Measurements from ENCODE around the gene PEX1. TPM values are rescaled to one million over a fixed set of nuclear protein-coding genes. Genes with fewer than 3 reads are reported as not detected.
"Not testable (repeated sequence)": the region's sequence is repeated elsewhere in the genome, so short reads cannot be mapped to it uniquely, and the experiment has no call there.

PEX1 gene
- total and polyA plus RNA-seq, 2 of the 13 experiments (the other 11 are each of a cell fraction or from before 2014, with no cell fraction given), result 16.6 to 22.4 TPM

GRCh38 chr7:92546856-92547497 lies 18.7 kb upstream of the PEX1 start:
- ATAC-seq, result peak; percentile 54
- CTCF ChIA-PET (ENCODE audit: low intra/inter-chr PET ratio, low total read pairs), result no interaction called here
- 74% methylated on average over 7 of the region's 17 CpGs for WGBS (ENCODE audit: low lambda C conversion rate)

DNA sequence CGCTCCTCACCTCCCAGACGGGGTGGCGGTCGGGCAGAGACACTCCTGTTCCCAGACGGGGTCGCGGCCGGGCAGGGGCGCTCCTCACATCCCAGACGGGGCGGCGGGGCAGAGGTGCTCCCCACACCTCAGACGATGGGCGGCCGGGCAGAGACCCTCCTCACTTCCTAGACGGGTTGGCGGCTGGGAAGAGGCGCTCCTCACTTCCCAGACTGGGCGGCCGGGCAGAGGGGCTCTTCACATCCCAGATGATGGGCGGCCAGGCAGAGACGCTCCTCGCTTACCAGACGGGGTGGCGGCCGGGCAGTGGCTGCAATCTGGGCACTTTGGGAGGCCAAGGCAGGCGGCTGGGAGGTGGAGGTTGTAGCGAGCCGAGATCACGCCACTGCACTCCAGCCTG lies 16.8 kb upstream of the PEX1 start:
- BruUV-seq (replicated peaks); H2AFZ ChIP-seq (ENCODE audit: low read length); H3K9ac ChIP-seq (ENCODE audit: insufficient read depth, low read depth, low read length); H4K20me1 ChIP-seq (ENCODE audit: insufficient read depth, low read length); CTCF ChIA-PET (ENCODE audit: low intra/inter-chr PET ratio, low total read pairs); FAIRE-seq; intact Hi-C loops (cut with micrococcal nuclease; ENCODE audit: unreplicated experiment); H3K79me2 ChIP-seq (ENCODE audit: insufficient read depth, low read length); H3K9me3 ChIP-seq (ENCODE audit: low read length); H3K4me3 ChIP-seq (replicated peaks in 1 of 3; ENCODE audit: insufficient read depth in 1 of 3, low read depth in 2 of 3, low read length in 3 of 3); in situ Hi-C loops (cut with HindIII; ENCODE audit: extremely low pct_ligation_motif_present, low pct_unique_long_range_greater_than_20kb); DNase-seq (ENCODE audit: low spot score); H3K4me1 ChIP-seq (ENCODE audit: insufficient read depth, low read length); H3K4me2 ChIP-seq (ENCODE audit: low read depth, low read length); POLR2A ChIA-PET; ATAC-seq; H3K27ac ChIP-seq (ENCODE audit: extremely low read length, insufficient read depth, low read length); H3K36me3 ChIP-seq (replicated peaks in 1 of 2; ENCODE audit: control insufficient read depth in 1 of 2, insufficient read depth in 2 of 2, low read length in 2 of 2); H3K27me3 ChIP-seq (ENCODE audit: control insufficient read depth in 1 of 2, insufficient read depth in 2 of 2, low read length in 2 of 2): not testable (repeated sequence)
- WGBS (ENCODE audit: low lambda C conversion rate), result 92% methylated on average over 12 of the region's 30 CpGs

More at GRCh38 chr7:92546856-92547497, 18.7 kb upstream of the PEX1 start:
- FAIRE-seq (no peak), DNase-seq (ENCODE audit: low spot score) (no peak)
- POLR2A ChIA-PET, result no interaction called here
- BruUV-seq (replicated peaks), result no TSS peak
- no peak overlapping the region for H3K4me3 ChIP-seq (replicated peaks in 1 of 3; ENCODE audit: insufficient read depth in 1 of 3, low read depth in 2 of 3, low read length in 3 of 3)
- no peaks in the 10 kb centered on the region for H3K4me1 ChIP-seq (ENCODE audit: insufficient read depth, low read length)
- TF ChIP-seq ZBTB8A (CRISPR knock-in tag; IDR thresholded peaks at IDR 0.05; ENCODE audit: borderline replicate concordance, low read depth) (no peak), RXRB (CRISPR knock-in tag; IDR thresholded peaks at IDR 0.05; ENCODE audit: borderline replicate concordance) (no peak), POLR2AphosphoS2 (IDR thresholded peaks at IDR 0.05; ENCODE audit: low read depth, low read length) (no peak), SCMH1 (CRISPR knock-in tag; IDR thresholded peaks at IDR 0.05; ENCODE audit: borderline replicate concordance) (no peak)
- in situ Hi-C loops (cut with HindIII; ENCODE audit: extremely low pct_ligation_motif_present, low pct_unique_long_range_greater_than_20kb), result no loop called here
- H3K9me3 ChIP-seq (ENCODE audit: low read length), result no peaks in the 10 kb centered on the region
- H3K27me3 ChIP-seq (ENCODE audit: control insufficient read depth in 1 of 2, insufficient read depth in 2 of 2, low read length in 2 of 2), result no peaks in the 10 kb centered on the region
- no peaks in the 10 kb centered on the region for H3K79me2 ChIP-seq (ENCODE audit: insufficient read depth, low read length)
- H3K9ac ChIP-seq (ENCODE audit: insufficient read depth, low read depth, low read length), result no peak overlapping the region
- no peak overlapping the region for H3K27ac ChIP-seq (ENCODE audit: extremely low read length, insufficient read depth, low read length)
- H2AFZ ChIP-seq (ENCODE audit: low read length), result no peak overlapping the region
- H3K36me3 ChIP-seq (replicated peaks in 1 of 2; ENCODE audit: control insufficient read depth in 1 of 2, insufficient read depth in 2 of 2, low read length in 2 of 2), result no peaks in the 10 kb centered on the region
- intact Hi-C loops (cut with micrococcal nuclease; ENCODE audit: unreplicated experiment), result no loop called here
- H3K4me2 ChIP-seq (ENCODE audit: low read depth, low read length), result no peak overlapping the region
- no peaks in the 10 kb centered on the region for H4K20me1 ChIP-seq (ENCODE audit: insufficient read depth, low read length)

DNA sequence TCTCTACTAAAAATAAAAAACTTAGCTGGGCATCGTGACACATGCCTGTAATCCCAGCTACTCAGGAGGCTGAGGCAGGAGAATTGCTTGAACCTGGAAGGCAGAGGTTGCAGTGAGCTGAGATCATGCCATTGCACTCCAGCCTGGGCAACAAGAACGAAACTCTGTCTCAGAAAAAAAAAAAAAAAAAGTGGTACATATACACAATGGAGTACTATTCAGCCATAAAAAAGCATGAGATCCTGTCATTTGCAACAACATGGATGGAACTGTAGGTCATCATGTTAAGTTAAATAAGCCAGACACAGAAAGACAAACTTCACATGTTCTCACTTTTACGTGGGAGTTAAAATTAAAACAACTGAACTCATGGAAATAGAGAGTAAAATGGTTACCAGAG lies 15.2 kb upstream of the PEX1 start:
- 75% methylated on average over 3 of the region's 3 CpGs for WGBS (ENCODE audit: low lambda C conversion rate)
- ATAC-seq; FAIRE-seq; H3K4me1 ChIP-seq (ENCODE audit: insufficient read depth, low read length); in situ Hi-C loops (cut with HindIII; ENCODE audit: extremely low pct_ligation_motif_present, low pct_unique_long_range_greater_than_20kb); H2AFZ ChIP-seq (ENCODE audit: low read length); BruUV-seq (replicated peaks); H3K4me2 ChIP-seq (ENCODE audit: low read depth, low read length); POLR2A ChIA-PET; DNase-seq (ENCODE audit: low spot score); H3K27ac ChIP-seq (ENCODE audit: extremely low read length, insufficient read depth, low read length); intact Hi-C loops (cut with micrococcal nuclease; ENCODE audit: unreplicated experiment); H3K79me2 ChIP-seq (ENCODE audit: insufficient read depth, low read length); H4K20me1 ChIP-seq (ENCODE audit: insufficient read depth, low read length); H3K9me3 ChIP-seq (ENCODE audit: low read length); H3K27me3 ChIP-seq (ENCODE audit: control insufficient read depth in 1 of 2, insufficient read depth in 2 of 2, low read length in 2 of 2); H3K4me3 ChIP-seq (replicated peaks in 1 of 3; ENCODE audit: insufficient read depth in 1 of 3, low read depth in 2 of 3, low read length in 3 of 3); H3K36me3 ChIP-seq (replicated peaks in 1 of 2; ENCODE audit: control insufficient read depth in 1 of 2, insufficient read depth in 2 of 2, low read length in 2 of 2); CTCF ChIA-PET (ENCODE audit: low intra/inter-chr PET ratio, low total read pairs); H3K9ac ChIP-seq (ENCODE audit: insufficient read depth, low read depth, low read length): not testable (repeated sequence)
